CD4-positive, alpha-beta T cell (primary cell): ENCODE results near the gene ELFN1. TPM values are rescaled to one million over a fixed set of nuclear protein-coding genes. Genes with fewer than 3 reads are reported as not detected.

Source experiments
- ATAC-seq: fragments of 200-7000 bp; cut with Tn5 transposase; one replicate; pipeline ENCODE4 v1.10.0; 2022; ENCODE audit warnings: mild to moderate bottlenecking; ENCODE audit not compliant: poor library complexity
- CTCF ChIA-PET: fragments of 350-600 bp; sonication (Branson Sonifier 250); formaldehyde crosslinking; loops from one replicate; lab custom pipeline; 2021; ENCODE audit warnings: antibody characterized with exemption, inconsistent platforms; lab: Charles Lee
- POLR2A ChIA-PET: fragments of 350-600 bp; sonication (Branson Sonifier 250); formaldehyde crosslinking; loops from one replicate; lab custom pipeline; 2021; ENCODE audit warnings: antibody characterized with exemption, inconsistent platforms; lab: Charles Lee
- DNase-seq, 14 experiments: peaks; one replicate each; pipeline ENCODE4 v3.0.0-alpha.2; 2013 to 2020; ENCODE audit warnings: mixed read lengths in 2 of 14
- H3K27ac ChIP-seq, 2 donors: one replicate each; pipeline versions ENCODE4 v1.5.1 to v1.7.0; 2013; ENCODE audit warnings: low read length in 2 of 2, low read depth in 1 of 2, mild to moderate bottlenecking in 1 of 2
- H3K27me3 ChIP-seq, 2 experiments: 1 replicate in 1 of 2; 2 replicates in 1 of 2; pipeline versions ENCODE4 v1.6.1 to v1.7.0; 2013; ENCODE audit warnings: low read length in 2 of 2, control low read depth in 1 of 2, mild to moderate bottlenecking in 1 of 2, moderate library complexity in 1 of 2; ENCODE audit not compliant: insufficient read depth in 2 of 2, control insufficient read depth in 1 of 2
- H3K36me3 ChIP-seq: one replicate; pipeline ENCODE4 v1.6.1; 2013; ENCODE audit warnings: low read length, control low read depth; ENCODE audit not compliant: insufficient read depth
- H3K4me1 ChIP-seq: one replicate; pipeline ENCODE4 v1.6.1; 2013; ENCODE audit warnings: low read length, control low read depth; ENCODE audit not compliant: insufficient read depth
- H3K4me3 ChIP-seq: one replicate; pipeline ENCODE4 v1.5.1; 2013; ENCODE audit warnings: mild to moderate bottlenecking, low read length, moderate library complexity
- H3K9me3 ChIP-seq, 2 experiments: 1 replicate in 1 of 2; 2 replicates in 1 of 2; pipeline versions ENCODE4 v1.6.1 to v1.7.0; 2013; ENCODE audit warnings: low read length in 2 of 2, mild to moderate bottlenecking in 2 of 2, control low read depth in 1 of 2, moderate library complexity in 1 of 2; ENCODE audit not compliant: control insufficient read depth in 1 of 2, insufficient read depth in 1 of 2
- H3K27ac Mint-ChIP-seq: one replicate; pipeline ENCODE4 v1.8.0; 2020; ENCODE audit warnings: mixed read lengths
- H3K27me3 Mint-ChIP-seq: one replicate; pipeline ENCODE4 v1.8.0; 2021; ENCODE audit warnings: mixed read lengths
- H3K36me3 Mint-ChIP-seq: one replicate; pipeline ENCODE4 v1.8.0; 2021; ENCODE audit warnings: low read depth, mixed read lengths
- H3K4me1 Mint-ChIP-seq: one replicate; pipeline ENCODE4 v1.8.0; 2021; ENCODE audit warnings: low read depth, mixed read lengths
- H3K4me3 Mint-ChIP-seq: one replicate; pipeline ENCODE4 v1.8.0; 2020; ENCODE audit warnings: mild to moderate bottlenecking, mixed read lengths
- H3K9me3 Mint-ChIP-seq: one replicate; pipeline ENCODE4 v1.8.0; 2020; ENCODE audit warnings: mixed read lengths
- intact Hi-C, 2 experiments: fragments of 100-400 bp; cut with DNase I in 1 of 2; cut with micrococcal nuclease in 1 of 2; formaldehyde crosslinking; loops; one replicate each; pipeline versions ENCODE4 v1.15.1 to v1.9.0; 2023 to 2025; cut with DNase I, micrococcal nuclease
- total RNA-seq, 174 experiments: library from RNA in 2 of 174; stranded (reverse) in 2 of 174; gene quantifications; one replicate each; pipeline ENCODE4 v1.2.3 and lab custom pipeline; 2021 to 2026
- TF ChIP-seq, protein P1 (sequence below): fragments of 200-600 bp; IDR thresholded peaks from one replicate; pipeline ENCODE4 v1.8.0; 2022; ENCODE audit warnings: antibody characterized with exemption, mild to moderate bottlenecking

Gene ELFN1
- total RNA-seq, 2 experiments from 2014 or later, result not detected

DNA sequence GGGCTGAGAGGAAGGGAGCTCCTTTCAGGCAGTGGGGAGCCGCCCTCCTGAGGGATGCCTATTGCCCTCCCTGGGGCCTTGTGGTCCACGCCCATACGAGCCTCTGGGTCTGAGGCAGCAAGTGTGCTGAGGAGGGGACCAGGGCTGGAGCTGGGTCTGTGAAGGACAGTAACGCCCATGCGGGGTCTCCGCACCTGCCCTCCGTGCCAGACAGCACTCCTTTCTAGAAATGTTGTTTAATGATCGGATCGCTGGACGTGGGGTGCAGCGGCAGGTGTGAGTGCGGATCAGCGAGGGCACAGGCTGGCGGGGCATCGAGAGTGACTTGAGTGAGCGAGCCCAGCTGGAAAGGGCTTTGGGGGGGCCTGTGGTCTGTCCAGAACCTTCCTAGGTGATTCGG is 70.1 kb downstream of the ELFN1 start:
- H3K36me3 ChIP-seq, result no peaks in the 10 kb centered on the region
- Mint-ChIP-seq H3K4me1 (peaks cover 27% of the 10 kb centered on the region), H3K9me3 (no peaks in the 10 kb centered on the region), H3K27me3 (peaks cover 8% of the 10 kb centered on the region), H3K27ac (no peak overlapping the region), H3K4me3 (no peak overlapping the region), H3K36me3 (no peaks in the 10 kb centered on the region)
- TF ChIP-seq, protein P1, sequence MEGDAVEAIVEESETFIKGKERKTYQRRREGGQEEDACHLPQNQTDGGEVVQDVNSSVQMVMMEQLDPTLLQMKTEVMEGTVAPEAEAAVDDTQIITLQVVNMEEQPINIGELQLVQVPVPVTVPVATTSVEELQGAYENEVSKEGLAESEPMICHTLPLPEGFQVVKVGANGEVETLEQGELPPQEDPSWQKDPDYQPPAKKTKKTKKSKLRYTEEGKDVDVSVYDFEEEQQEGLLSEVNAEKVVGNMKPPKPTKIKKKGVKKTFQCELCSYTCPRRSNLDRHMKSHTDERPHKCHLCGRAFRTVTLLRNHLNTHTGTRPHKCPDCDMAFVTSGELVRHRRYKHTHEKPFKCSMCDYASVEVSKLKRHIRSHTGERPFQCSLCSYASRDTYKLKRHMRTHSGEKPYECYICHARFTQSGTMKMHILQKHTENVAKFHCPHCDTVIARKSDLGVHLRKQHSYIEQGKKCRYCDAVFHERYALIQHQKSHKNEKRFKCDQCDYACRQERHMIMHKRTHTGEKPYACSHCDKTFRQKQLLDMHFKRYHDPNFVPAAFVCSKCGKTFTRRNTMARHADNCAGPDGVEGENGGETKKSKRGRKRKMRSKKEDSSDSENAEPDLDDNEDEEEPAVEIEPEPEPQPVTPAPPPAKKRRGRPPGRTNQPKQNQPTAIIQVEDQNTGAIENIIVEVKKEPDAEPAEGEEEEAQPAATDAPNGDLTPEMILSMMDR, result no peak
- H3K27ac ChIP-seq, result no peak overlapping the region
- H3K27me3 ChIP-seq, result no peaks in the 10 kb centered on the region
- no peak overlapping the region for H3K4me3 ChIP-seq
- intact Hi-C loops, result no loop called here
- ChIA-PET CTCF (no interaction called here), POLR2A (no interaction called here)
- ATAC-seq, result no peak
- peaks cover 0 to 8% of the 10 kb centered on the region in 2 experiments for H3K9me3 ChIP-seq
- no peak for DNase-seq
- H3K4me1 ChIP-seq, result peaks cover 44% of the 10 kb centered on the region

DNA sequence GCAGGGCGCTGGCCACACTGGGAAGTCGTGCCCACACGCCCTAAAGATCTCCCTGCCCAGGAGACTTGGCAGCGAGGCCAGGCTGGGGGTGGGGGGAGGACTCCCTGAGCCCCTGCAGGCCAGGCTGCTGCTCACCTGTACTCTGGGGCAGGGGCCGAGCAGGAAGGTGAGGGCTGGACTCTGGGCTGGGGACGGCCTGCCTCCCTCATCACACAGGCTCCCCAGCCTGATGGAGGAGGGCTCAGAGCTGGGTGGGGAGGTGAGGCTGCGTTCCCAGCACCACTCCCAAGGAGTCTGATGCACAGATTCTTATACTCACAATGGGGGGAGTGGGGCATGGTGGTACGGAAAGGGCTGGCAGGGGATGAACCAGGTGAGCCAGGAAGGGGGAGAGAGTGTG is 71.2 kb downstream of the ELFN1 start:
- H3K27me3 ChIP-seq, result no peaks in the 10 kb centered on the region
- H3K36me3 ChIP-seq, result no peaks in the 10 kb centered on the region
- H3K4me3 ChIP-seq, result no peak overlapping the region
- intact Hi-C loops, result no loop called here
- H3K4me3 Mint-ChIP-seq, result no peak overlapping the region
- H3K9me3 ChIP-seq, result peaks cover 0 to 8% of the 10 kb centered on the region in 2 experiments
- H3K4me1 ChIP-seq, result peaks cover 44% of the 10 kb centered on the region
- H3K27me3 Mint-ChIP-seq, result peaks cover 8% of the 10 kb centered on the region
- TF ChIP-seq, protein P1, result no peak
- POLR2A ChIA-PET, result no interaction called here
- no peak for ATAC-seq
- no peaks in the 10 kb centered on the region for H3K9me3 Mint-ChIP-seq
- CTCF ChIA-PET, result no interaction called here
- H3K4me1 Mint-ChIP-seq, result peaks cover 27% of the 10 kb centered on the region
- H3K27ac ChIP-seq, result no peak overlapping the region
- no peak overlapping the region for H3K27ac Mint-ChIP-seq
- DNase-seq, result no peak
- H3K36me3 Mint-ChIP-seq, result no peaks in the 10 kb centered on the region

GRCh38 chr7:1741751-1742554 is 71.9 kb downstream of the ELFN1 start:
- peaks cover 0 to 8% of the 10 kb centered on the region in 2 experiments for H3K9me3 ChIP-seq
- peak; percentile 43 for ATAC-seq
- intact Hi-C loops, result no loop called here
- ChIA-PET POLR2A (no interaction called here), CTCF (no interaction called here)
- no peak overlapping the region for H3K4me3 ChIP-seq
- TF ChIP-seq, protein P1, result no peak
- peaks cover 8% of the 10 kb centered on the region for H3K27me3 Mint-ChIP-seq
- H3K4me1 Mint-ChIP-seq, result peaks cover 27% of the 10 kb centered on the region
- H3K27ac Mint-ChIP-seq, result no peak overlapping the region
- no peaks in the 10 kb centered on the region for H3K36me3 ChIP-seq
- H3K4me3 Mint-ChIP-seq, result no peak overlapping the region
- no peaks in the 10 kb centered on the region for H3K36me3 Mint-ChIP-seq
- H3K9me3 Mint-ChIP-seq, result no peaks in the 10 kb centered on the region
- H3K4me1 ChIP-seq, result peaks cover 44% of the 10 kb centered on the region
- H3K27me3 ChIP-seq, result no peaks in the 10 kb centered on the region
- no peak overlapping the region for H3K27ac ChIP-seq
- DNase-seq, result peak in 2 of 14 experiments; percentile 15 to 31
